ENCODE data around the gene SPATA2L.

GRCh38 chr16:89708481-89708931, 7.0 kb upstream of the SPATA2L start:
- TF ChIP-seq, protein P1, sequence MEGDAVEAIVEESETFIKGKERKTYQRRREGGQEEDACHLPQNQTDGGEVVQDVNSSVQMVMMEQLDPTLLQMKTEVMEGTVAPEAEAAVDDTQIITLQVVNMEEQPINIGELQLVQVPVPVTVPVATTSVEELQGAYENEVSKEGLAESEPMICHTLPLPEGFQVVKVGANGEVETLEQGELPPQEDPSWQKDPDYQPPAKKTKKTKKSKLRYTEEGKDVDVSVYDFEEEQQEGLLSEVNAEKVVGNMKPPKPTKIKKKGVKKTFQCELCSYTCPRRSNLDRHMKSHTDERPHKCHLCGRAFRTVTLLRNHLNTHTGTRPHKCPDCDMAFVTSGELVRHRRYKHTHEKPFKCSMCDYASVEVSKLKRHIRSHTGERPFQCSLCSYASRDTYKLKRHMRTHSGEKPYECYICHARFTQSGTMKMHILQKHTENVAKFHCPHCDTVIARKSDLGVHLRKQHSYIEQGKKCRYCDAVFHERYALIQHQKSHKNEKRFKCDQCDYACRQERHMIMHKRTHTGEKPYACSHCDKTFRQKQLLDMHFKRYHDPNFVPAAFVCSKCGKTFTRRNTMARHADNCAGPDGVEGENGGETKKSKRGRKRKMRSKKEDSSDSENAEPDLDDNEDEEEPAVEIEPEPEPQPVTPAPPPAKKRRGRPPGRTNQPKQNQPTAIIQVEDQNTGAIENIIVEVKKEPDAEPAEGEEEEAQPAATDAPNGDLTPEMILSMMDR (IDR thresholded peaks at IDR 0.05; ENCODE audit: insufficient read depth, low read length) = no peak
- TF ChIP-seq GABPA (IDR thresholded peaks at IDR 0.05; ENCODE audit: low read depth) (no peak), POLR2AphosphoS5 (IDR thresholded peaks at IDR 0.05; ENCODE audit: low read depth) (no peak), SPI1 (IDR thresholded peaks at IDR 0.05; ENCODE audit: borderline replicate concordance, low read depth) (no peak)
- TF ChIP-seq, protein P2, sequence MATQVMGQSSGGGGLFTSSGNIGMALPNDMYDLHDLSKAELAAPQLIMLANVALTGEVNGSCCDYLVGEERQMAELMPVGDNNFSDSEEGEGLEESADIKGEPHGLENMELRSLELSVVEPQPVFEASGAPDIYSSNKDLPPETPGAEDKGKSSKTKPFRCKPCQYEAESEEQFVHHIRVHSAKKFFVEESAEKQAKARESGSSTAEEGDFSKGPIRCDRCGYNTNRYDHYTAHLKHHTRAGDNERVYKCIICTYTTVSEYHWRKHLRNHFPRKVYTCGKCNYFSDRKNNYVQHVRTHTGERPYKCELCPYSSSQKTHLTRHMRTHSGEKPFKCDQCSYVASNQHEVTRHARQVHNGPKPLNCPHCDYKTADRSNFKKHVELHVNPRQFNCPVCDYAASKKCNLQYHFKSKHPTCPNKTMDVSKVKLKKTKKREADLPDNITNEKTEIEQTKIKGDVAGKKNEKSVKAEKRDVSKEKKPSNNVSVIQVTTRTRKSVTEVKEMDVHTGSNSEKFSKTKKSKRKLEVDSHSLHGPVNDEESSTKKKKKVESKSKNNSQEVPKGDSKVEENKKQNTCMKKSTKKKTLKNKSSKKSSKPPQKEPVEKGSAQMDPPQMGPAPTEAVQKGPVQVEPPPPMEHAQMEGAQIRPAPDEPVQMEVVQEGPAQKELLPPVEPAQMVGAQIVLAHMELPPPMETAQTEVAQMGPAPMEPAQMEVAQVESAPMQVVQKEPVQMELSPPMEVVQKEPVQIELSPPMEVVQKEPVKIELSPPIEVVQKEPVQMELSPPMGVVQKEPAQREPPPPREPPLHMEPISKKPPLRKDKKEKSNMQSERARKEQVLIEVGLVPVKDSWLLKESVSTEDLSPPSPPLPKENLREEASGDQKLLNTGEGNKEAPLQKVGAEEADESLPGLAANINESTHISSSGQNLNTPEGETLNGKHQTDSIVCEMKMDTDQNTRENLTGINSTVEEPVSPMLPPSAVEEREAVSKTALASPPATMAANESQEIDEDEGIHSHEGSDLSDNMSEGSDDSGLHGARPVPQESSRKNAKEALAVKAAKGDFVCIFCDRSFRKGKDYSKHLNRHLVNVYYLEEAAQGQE (IDR thresholded peaks at IDR 0.05; ENCODE audit: insufficient replicate concordance, low read depth) = no peak

Data from HL-60 (cell line).